Psoas muscle (tissue), 8 donors: ENCODE measurements around the gene ABCG2. TPM values are rescaled to one million over a fixed set of nuclear protein-coding genes. Genes with fewer than 3 reads are reported as not detected.

ENCODE experiments used
- ATAC-seq, 4 donors: fragments of 200-7000 bp; cut with Tn5 transposase; one replicate each; pipeline ENCODE4 v1.9.1; 2020; ENCODE audit warnings: moderate library complexity in 3 of 4, mild to moderate bottlenecking in 2 of 4
- DNase-seq, 2 donors: peaks; one replicate each; pipeline ENCODE4 v3.0.0-alpha.2; 2020
- H3K27ac ChIP-seq: fragments of 200-600 bp; one replicate; pipeline ENCODE4 v1.8.0; 2022
- H3K27me3 ChIP-seq, 3 donors: fragments of 200-600 bp in 1 of 3; one replicate each; pipeline versions ENCODE4 v1.6.1 to v1.8.0; 2013 to 2022; ENCODE audit warnings: low read length in 2 of 3, mild to moderate bottlenecking in 2 of 3, moderate library complexity in 1 of 3; ENCODE audit not compliant: insufficient read depth in 3 of 3
- H3K36me3 ChIP-seq, 2 donors: fragments of 200-600 bp in 1 of 2; one replicate each; pipeline versions ENCODE4 v1.6.1 to v1.8.0; 2013 to 2022; ENCODE audit warnings: low read depth in 1 of 2, mild to moderate bottlenecking in 1 of 2, moderate library complexity in 1 of 2; ENCODE audit not compliant: insufficient read depth in 1 of 2
- H3K4me1 ChIP-seq: fragments of 200-600 bp; one replicate; pipeline ENCODE4 v1.8.0; 2022
- H3K4me3 ChIP-seq: fragments of 200-600 bp; one replicate; pipeline ENCODE4 v1.8.0; 2022; ENCODE audit warnings: mild to moderate bottlenecking
- H3K9me3 ChIP-seq: fragments of 200-600 bp; one replicate; pipeline ENCODE4 v1.8.0; 2022
- CTCF ChIP-seq: fragments of 200-600 bp; IDR thresholded peaks from one replicate; pipeline ENCODE4 v1.8.0; 2022; ENCODE audit warnings: antibody characterized with exemption
- WGBS, 3 donors: extraction: QIAGEN DNeasy Blood & Tissue Kit; methylation state at CpG; one replicate each; pipeline versions ENCODE4 v1.1.6 to v1.1.7; 2013; 5-methylcytosine and 5-hydroxymethylcytosine counted together
- intact Hi-C, 2 donors: fragments of 100-400 bp; cut with DNase I; formaldehyde crosslinking; loops; one replicate each; pipeline versions ENCODE4 v1.11.0 to v1.14.2; 2022
- polyA plus RNA-seq, 3 donors: library from polyadenylated mRNA; stranded (reverse); fragments of 200-250 nt; gene quantifications; one replicate each; pipeline ENCODE4 v1.2.3, GENCODE V29; 2013
- total RNA-seq, 4 donors: library from RNA; stranded (reverse); fragmentation: NEBNext Ultra II Directional in 2 of 4; extraction: Animal tissue kit (Norgen Biotek cat#: 25700) in 2 of 4; gene quantifications; one replicate each; pipeline versions ENCODE4 v1.2.1 to v1.2.4, GENCODE V29; 2021 to 2023
- donor health status: healthy with polysubstance abuse.
- donor health status: DM: no; HTN: no; CAD: no; lungs with moderate emphysema.
- donor health status: Bipolar disorder and iron deficiency.
- donor health status: healthy.
- donor health status: DM: yes; HTN: yes; CAD: no.
- donor health status: DM: no; HTN: no; CAD: no.
- donor health status: DM: no; HTN: no; CAD: no.
- donor health status: DM: yes; HTN: yes; CAD: no.

The ABCG2 gene
- total and polyA plus RNA-seq, 7 donors, result 0.09 to 1.8 (median 0.19) TPM

GRCh38 chr4:88102026-88102425 lies 56.4 kb downstream of the ABCG2 start:
- H3K9me3 ChIP-seq, result no peaks in the 10 kb centered on the region
- H3K4me3 ChIP-seq, result no peak overlapping the region
- WGBS, 3 donors, result 88 to 91% (median 91%) methylated on average over 7 of the region's 7 CpGs
- no peak for ATAC-seq
- no peak for DNase-seq
- no peak for TF ChIP-seq CTCF
- no peak overlapping the region for H3K27ac ChIP-seq
- no peaks in the 10 kb centered on the region for H3K27me3 ChIP-seq
- intact Hi-C loops, result no loop called here
- H3K36me3 ChIP-seq, result no peaks in the 10 kb centered on the region
- H3K4me1 ChIP-seq, result no peaks in the 10 kb centered on the region

DNA sequence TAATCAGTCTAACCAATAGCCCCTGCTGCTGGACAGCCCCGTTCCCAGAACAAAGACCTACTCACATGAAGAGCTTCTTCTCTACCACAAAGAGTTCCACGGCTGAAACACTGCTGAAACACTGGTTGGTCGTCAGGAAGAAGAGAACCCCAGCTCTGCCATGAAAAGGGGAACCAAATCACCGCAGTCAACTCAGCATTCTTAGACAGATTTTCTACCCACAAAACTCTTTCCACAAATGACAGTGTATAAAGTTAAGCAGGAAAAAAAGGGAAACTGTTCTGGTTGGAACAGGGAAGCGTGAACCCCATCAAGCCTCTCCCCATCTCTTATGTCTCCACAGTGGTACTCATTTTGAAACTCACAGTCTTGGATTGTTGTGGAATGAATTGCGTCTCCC lies 57.3 kb downstream of the ABCG2 start:
- intact Hi-C loops, result no loop called here
- H3K4me3 ChIP-seq, result no peak overlapping the region
- ATAC-seq (no peak), DNase-seq (no peak)
- H3K36me3 ChIP-seq, result no peaks in the 10 kb centered on the region
- H3K9me3 ChIP-seq, result no peaks in the 10 kb centered on the region
- WGBS, 3 donors, result 80 to 85% (median 83%) methylated on average over 6 of the region's 6 CpGs
- H3K27me3 ChIP-seq, result no peaks in the 10 kb centered on the region
- H3K4me1 ChIP-seq, result no peaks in the 10 kb centered on the region
- TF ChIP-seq CTCF, result no peak
- H3K27ac ChIP-seq, result no peak overlapping the region

DNA sequence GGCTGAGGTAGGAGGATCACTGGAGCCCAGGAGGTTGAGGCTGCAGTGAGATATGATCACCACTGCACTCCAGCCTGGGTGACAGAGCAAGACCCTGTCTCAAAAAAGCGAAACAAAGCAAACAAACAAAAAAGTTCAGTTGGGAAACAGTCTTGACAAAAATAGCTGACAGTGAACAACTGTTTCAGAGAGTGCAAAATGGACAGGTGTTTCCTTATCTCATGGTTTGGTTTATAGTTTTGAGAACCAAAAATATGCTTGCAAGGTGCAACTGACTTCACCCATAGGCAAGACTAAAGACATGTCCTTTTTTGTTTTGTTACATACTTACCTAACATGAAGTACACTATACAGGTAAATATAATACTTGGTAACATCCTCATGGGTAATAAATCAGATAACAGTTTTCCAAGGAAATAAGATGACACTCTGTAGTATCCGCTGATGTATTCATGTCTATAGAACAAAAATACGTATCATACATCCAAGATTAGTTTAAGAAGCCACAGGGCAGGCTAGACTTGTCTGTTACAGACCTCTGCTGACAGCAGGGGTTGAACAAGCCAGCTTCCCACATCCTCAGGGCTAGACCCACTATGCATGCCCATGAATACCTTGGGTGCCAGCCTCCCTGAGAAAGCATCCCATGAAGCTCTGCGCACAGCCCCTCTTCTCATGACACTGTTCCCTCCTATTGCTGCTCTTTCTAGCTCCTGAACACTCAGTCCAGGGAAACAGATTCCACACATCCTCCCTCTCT lies 59.3 kb downstream of the ABCG2 start:
- Histone ChIP-seq H3K27ac (no peak overlapping the region), H3K9me3 (no peaks in the 10 kb centered on the region), H3K4me3 (no peak overlapping the region), H3K27me3 (no peaks in the 10 kb centered on the region), H3K4me1 (no peaks in the 10 kb centered on the region), H3K36me3 (no peaks in the 10 kb centered on the region)
- WGBS, 3 donors, result 92 to 96% (median 93%) methylated on average over 4 of the region's 4 CpGs
- no peak for TF ChIP-seq CTCF
- no peak for DNase-seq
- intact Hi-C loops, result no loop called here
- no peak for ATAC-seq

DNA sequence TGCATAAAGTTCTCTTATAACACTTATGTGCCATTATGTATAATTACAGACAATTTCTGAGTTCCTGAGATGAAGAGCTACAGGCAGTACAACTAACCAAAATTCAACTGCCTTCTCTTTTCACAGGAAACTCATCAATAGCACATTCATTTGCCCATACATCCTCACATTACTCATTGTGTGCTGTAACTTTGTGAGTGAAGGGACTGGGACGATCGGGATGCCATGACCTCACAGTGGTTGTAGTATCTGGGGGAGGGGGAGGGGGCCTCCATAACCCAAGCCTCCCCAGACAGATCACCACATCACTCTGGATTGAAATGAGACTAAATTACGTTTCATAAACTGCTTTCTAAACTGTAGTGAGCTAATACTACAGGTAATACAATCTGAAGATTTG lies 60.7 kb downstream of the ABCG2 start:
- DNase-seq (no peak), ATAC-seq (no peak)
- Histone ChIP-seq H3K27ac (no peak overlapping the region), H3K4me3 (no peak overlapping the region), H3K4me1 (no peaks in the 10 kb centered on the region), H3K36me3 (no peaks in the 10 kb centered on the region), H3K9me3 (no peaks in the 10 kb centered on the region), H3K27me3 (no peaks in the 10 kb centered on the region)
- WGBS, 3 donors, result 70 to 78% (median 72%) methylated on average over 3 of the region's 3 CpGs
- intact Hi-C loops, result no loop called here
- no peak for TF ChIP-seq CTCF

GRCh38 chr4:88097301-88097700 lies 61.1 kb downstream of the ABCG2 start:
- H3K4me3 ChIP-seq, result no peak overlapping the region
- no peaks in the 10 kb centered on the region for H3K36me3 ChIP-seq
- no peaks in the 10 kb centered on the region for H3K4me1 ChIP-seq
- TF ChIP-seq CTCF, result no peak
- no peak overlapping the region for H3K27ac ChIP-seq
- ATAC-seq (no peak), DNase-seq (no peak)
- 68 to 80% (median 79%) methylated on average over 2 of the region's 2 CpGs for WGBS, 3 donors
- H3K27me3 ChIP-seq, result no peaks in the 10 kb centered on the region
- intact Hi-C loops, result no loop called here
- H3K9me3 ChIP-seq, result no peaks in the 10 kb centered on the region
